Astrocyte of the cerebellum (primary cell): ENCODE data around the gene TCF7L2.
"Not testable (repeated sequence)": the region's sequence is repeated elsewhere in the genome, so short reads cannot be mapped to it uniquely, and the experiment has no call there.

Source experiments
- DNase-seq: peaks from one replicate; pipeline ENCODE4 v3.0.0-alpha.2; 2011; ENCODE audit warnings: low read depth
- H3K4me3 ChIP-seq: 2 replicates; pipeline ENCODE4 v1.5.1; 2011; ENCODE audit warnings: mild to moderate bottlenecking, low read depth, low read length, moderate library complexity
- CTCF ChIP-seq: IDR thresholded peaks from 2 replicates; pipeline ENCODE4 v1.5.1; 2012; ENCODE audit warnings: low read length, low read depth, moderate library complexity, mild to moderate bottlenecking; ENCODE audit errors: missing control alignments
- in situ Hi-C: cut with HindIII; loops from 2 replicates; pipeline ENCODE4 v1.10.0; 2017; ENCODE audit warnings: low sequenced_read_pairs

TCF7L2 gene

DNA sequence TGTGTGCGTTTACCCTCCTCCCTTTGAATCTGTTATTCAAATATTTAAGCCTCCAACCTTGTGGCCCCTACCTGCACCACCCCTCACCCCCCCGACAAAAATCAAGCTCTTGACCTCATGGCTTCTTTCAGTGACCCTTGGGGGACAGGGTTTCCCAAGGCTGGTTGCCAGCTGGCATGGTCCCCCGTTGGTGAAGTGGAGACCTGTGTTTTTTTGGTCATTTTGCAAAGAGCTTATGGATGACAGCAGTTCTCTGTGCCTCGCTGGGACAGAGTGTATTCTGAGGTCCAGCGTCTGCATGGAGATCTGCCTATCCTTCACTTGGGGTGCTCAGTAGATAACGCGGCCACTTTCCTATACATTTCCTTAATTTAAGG lies 111.0 kb downstream of the TCF7L2 start:
- TF ChIP-seq CTCF: no peak
- no peak for DNase-seq
- H3K4me3 ChIP-seq: no peak overlapping the region
- in situ Hi-C loops: no loop called here

DNA sequence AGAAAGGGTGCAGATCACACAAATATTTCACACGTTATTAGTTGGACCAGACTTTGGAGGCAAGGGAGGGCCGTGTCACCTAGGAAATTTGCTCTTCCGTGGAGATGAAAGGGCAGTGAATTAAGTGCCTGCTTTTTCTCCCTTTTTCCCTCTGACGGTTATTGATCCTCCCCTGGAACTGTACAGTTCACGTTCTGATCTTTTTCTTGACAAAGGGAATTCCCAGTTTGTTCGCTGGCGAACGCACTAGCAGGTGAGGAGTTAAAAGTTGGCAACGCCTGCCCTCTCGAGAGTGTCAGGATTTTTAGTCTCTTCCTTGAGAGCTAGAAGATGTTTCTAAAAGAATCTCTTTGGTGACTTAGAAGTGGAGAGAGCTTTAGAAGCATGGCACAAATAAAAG lies 111.5 kb downstream of the TCF7L2 start:
- no peak for DNase-seq
- H3K4me3 ChIP-seq: no peak overlapping the region
- TF ChIP-seq CTCF: no peak
- in situ Hi-C loops: no loop called here

DNA sequence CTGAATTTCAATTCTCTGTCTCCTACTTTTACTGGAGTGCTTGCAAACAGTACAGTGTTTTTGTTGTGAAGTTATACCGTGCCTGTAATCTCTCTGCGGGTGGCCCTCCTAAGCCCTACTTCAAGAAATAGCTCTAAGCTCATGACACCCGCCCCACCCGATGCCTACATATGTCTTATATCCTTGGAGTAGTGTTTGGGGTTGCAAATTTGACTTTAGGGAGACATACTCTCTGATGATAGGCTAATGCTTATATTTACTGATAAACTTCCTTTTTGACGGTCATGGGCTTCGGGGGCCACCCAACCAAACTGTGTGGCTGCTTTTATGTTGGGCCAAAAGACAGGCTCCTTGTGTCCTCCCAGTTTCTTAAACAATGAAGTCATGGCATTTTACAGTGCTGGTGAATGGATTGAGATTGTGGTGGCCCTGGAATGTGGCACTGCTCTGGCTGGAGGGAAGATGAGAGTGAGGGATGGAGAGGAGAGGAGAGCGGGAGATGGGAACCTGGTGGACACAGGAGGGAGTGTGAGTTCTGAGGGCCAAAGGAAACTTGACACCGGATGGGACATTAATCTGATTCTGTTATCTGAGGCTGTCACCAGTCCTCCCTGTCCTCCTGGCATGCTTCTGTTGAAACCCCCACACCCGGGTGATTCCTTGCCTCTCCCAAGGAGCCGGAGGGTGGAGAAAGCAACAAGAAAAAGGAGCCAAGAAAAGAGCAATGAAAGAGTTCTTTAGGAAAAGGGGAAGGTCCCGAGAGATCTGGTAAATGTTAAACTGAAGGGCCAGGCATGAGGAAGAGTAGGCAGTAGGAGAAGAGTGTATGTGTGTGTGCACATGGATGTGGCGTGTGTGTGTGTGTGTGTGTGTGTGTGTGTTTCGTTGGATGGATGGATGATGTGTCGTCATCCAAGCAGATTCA lies 113.3 kb downstream of the TCF7L2 start:
- DNase-seq: no peak
- no peak overlapping the region for H3K4me3 ChIP-seq
- TF ChIP-seq CTCF: no peak
- in situ Hi-C loops: no loop called here

GRCh38 chr10:113064039-113064438 lies 114.0 kb downstream of the TCF7L2 start:
- no peak overlapping the region for H3K4me3 ChIP-seq
- TF ChIP-seq CTCF: no peak
- in situ Hi-C loops: no loop called here
- DNase-seq: no peak

DNA sequence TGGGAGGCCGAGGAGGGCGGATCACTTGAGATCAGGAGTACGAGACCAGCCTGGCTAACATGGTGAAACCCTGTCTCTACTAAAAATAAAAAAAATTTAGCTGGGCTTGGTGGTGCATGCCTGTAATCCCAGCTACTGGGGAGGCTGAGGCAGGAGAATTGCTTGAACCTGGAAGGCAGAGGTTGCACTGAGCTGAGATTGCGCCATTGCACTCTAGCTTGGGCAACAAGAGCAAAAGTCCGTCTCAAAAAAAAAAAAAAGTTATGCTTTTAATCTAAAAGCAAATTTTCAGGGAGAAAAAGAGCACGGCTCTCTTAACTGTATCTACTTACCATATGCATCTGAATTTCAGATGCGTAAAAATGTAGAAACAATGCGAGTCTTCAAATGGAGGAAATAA lies 116.1 kb downstream of the TCF7L2 start:
- in situ Hi-C loops, H3K4me3 ChIP-seq, DNase-seq: not testable (repeated sequence)

GRCh38 chr10:113066561-113067312 lies 116.7 kb downstream of the TCF7L2 start:
- no peak for DNase-seq
- in situ Hi-C loops: no loop called here

More at GRCh38 chr10:113066561-113067312, 116.7 kb downstream of the TCF7L2 start:
- TF ChIP-seq CTCF: no peak
- no peak overlapping the region for H3K4me3 ChIP-seq
